Right lobe of liver (tissue), 4 donors: Measurements from ENCODE around the gene SLC5A2.

Experiments used
- POLR2A ChIP-seq: fragments of 450-650 bp; IDR thresholded peaks from one replicate; pipeline ENCODE4 v1.6.1; 2017; ENCODE audit warnings: antibody characterized with exemption, mild to moderate bottlenecking
- TF ChIP-seq, protein P1 (sequence below), 4 donors: fragments of 200-600 bp in 3 of 4; fragments of 450-650 bp in 1 of 4; IDR thresholded peaks; one replicate each; pipeline versions ENCODE4 v1.5.1 to v1.8.0; 2016 to 2022; ENCODE audit warnings: antibody characterized with exemption in 4 of 4, mild to moderate bottlenecking in 2 of 4
- donor health status: DM: no; HTN: no; CAD: no.
- donor health status: DM: no; HTN: no; CAD: no.
- donor health status: DM: no; HTN: yes; CAD: no.

DNA sequence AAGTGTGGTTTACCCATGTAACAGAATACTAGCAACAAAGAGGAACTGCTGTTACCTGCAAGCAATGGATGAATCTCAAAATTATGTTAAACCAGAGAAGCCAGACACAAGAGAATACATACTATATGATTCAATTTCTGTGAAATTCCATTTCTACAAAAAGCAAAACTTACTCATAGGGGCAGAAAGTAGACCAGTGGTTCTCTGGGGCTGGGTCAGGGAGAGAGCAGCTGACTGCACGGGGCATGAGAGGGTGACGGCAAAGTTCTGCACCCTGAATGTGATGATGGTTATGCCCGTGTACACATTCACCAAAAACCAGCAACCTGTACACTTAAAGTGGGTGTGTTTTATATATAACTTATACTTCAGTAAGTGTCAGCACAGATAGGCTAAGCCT lies 43.4 kb upstream of the SLC5A2 start:
- TF ChIP-seq, protein P1, sequence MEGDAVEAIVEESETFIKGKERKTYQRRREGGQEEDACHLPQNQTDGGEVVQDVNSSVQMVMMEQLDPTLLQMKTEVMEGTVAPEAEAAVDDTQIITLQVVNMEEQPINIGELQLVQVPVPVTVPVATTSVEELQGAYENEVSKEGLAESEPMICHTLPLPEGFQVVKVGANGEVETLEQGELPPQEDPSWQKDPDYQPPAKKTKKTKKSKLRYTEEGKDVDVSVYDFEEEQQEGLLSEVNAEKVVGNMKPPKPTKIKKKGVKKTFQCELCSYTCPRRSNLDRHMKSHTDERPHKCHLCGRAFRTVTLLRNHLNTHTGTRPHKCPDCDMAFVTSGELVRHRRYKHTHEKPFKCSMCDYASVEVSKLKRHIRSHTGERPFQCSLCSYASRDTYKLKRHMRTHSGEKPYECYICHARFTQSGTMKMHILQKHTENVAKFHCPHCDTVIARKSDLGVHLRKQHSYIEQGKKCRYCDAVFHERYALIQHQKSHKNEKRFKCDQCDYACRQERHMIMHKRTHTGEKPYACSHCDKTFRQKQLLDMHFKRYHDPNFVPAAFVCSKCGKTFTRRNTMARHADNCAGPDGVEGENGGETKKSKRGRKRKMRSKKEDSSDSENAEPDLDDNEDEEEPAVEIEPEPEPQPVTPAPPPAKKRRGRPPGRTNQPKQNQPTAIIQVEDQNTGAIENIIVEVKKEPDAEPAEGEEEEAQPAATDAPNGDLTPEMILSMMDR (IDR thresholded peaks at IDR 0.05), result no peak
- no peak for TF ChIP-seq POLR2A
